Germinal center (tissue), 1 donor: Measurements from ENCODE around the gene DNAAF8.

Experiments
- DNase-seq: peaks from one replicate; pipeline ENCODE4 v3.0.0; 2012; ENCODE audit warnings: mixed read lengths, low spot score

The DNAAF8 gene

GRCh38 chr16:4695473-4696171 is 38.7 kb upstream of the DNAAF8 start:
- DNase-seq, result no peak

- DNase-seq, result no peak
Observed at GRCh38 chr16:4696172-4696904, 38.0 kb upstream of the DNAAF8 start.

GRCh38 chr16:4696905-4697847 is 37.2 kb upstream of the DNAAF8 start:
- DNase-seq, result no peak

GRCh38 chr16:4697848-4698291 is 36.5 kb upstream of the DNAAF8 start:
- no peak for DNase-seq

GRCh38 chr16:4698321-4699045 is 35.9 kb upstream of the DNAAF8 start:
- no peak for DNase-seq

- no peak for DNase-seq
Observed at GRCh38 chr16:4699046-4699556, 35.2 kb upstream of the DNAAF8 start.

- DNase-seq, result no peak
Observed at GRCh38 chr16:4700380-4700996, 33.8 kb upstream of the DNAAF8 start.

- DNase-seq, result no peak
Observed at GRCh38 chr16:4700997-4701743, 33.2 kb upstream of the DNAAF8 start.

- DNase-seq, result no peak
Observed at GRCh38 chr16:4701791-4702465, 32.4 kb upstream of the DNAAF8 start.

- DNase-seq, result no peak
Observed at GRCh38 chr16:4702466-4702808, 31.9 kb upstream of the DNAAF8 start.

- no peak for DNase-seq
Observed at GRCh38 chr16:4703906-4704305, 30.4 kb upstream of the DNAAF8 start.

- DNase-seq, result no peak
Observed at GRCh38 chr16:4704491-4704890, 29.8 kb upstream of the DNAAF8 start.

- DNase-seq, result no peak
Observed at GRCh38 chr16:4704913-4705312, 29.4 kb upstream of the DNAAF8 start.

- DNase-seq, result no peak
Observed at GRCh38 chr16:4706871-4707270, 27.5 kb upstream of the DNAAF8 start.

- DNase-seq, result no peak
Observed at GRCh38 chr16:4709481-4709880, 24.9 kb upstream of the DNAAF8 start.

- no peak for DNase-seq
Observed at GRCh38 chr16:4713663-4714501, 20.5 kb upstream of the DNAAF8 start.

- no peak for DNase-seq
Observed at GRCh38 chr16:4714996-4715395, 19.3 kb upstream of the DNAAF8 start.

GRCh38 chr16:4718466-4718865 is 15.9 kb upstream of the DNAAF8 start:
- no peak for DNase-seq
